Upper lobe of right lung (tissue), 1 donor: ENCODE data around the gene STK33. TPM values are rescaled to one million over a fixed set of nuclear protein-coding genes. Genes with fewer than 3 reads are reported as not detected.
A peak's percentile ranks its signal among the peaks of the same experiment; 100 is the strongest.

ENCODE experiments used
- ATAC-seq: fragments of 200-7000 bp; cut with Tn5 transposase; one replicate; pipeline ENCODE4 v1.9.1; 2020; ENCODE audit warnings: mild to moderate bottlenecking, moderate library complexity
- DNase-seq: peaks from one replicate; pipeline ENCODE4 v3.0.0-alpha.2; 2020
- H3K27ac ChIP-seq: fragments of 200-600 bp; one replicate; pipeline ENCODE4 v1.8.0; 2022
- H3K27me3 ChIP-seq: fragments of 200-600 bp; one replicate; pipeline ENCODE4 v1.8.0; 2022; ENCODE audit warnings: mild to moderate bottlenecking
- H3K36me3 ChIP-seq: fragments of 200-600 bp; one replicate; pipeline ENCODE4 v1.8.0; 2022
- H3K4me1 ChIP-seq: fragments of 200-600 bp; one replicate; pipeline ENCODE4 v1.8.0; 2022
- H3K4me3 ChIP-seq: fragments of 200-600 bp; one replicate; pipeline ENCODE4 v1.8.0; 2022; ENCODE audit warnings: mild to moderate bottlenecking
- H3K9me3 ChIP-seq: fragments of 200-600 bp; one replicate; pipeline ENCODE4 v1.8.0; 2022
- intact Hi-C: fragments of 100-400 bp; cut with DNase I; formaldehyde crosslinking; loops from one replicate; pipeline ENCODE4 v1.11.0; 2022
- total RNA-seq: library from RNA; stranded (reverse); fragmentation: NEBNext Ultra II Directional; extraction: Animal tissue kit (Norgen Biotek cat#: 25700); gene quantifications from one replicate; pipeline ENCODE4 v1.2.1, GENCODE V29; 2021
- TF ChIP-seq, protein P1 (sequence below): fragments of 200-600 bp; IDR thresholded peaks from one replicate; pipeline ENCODE4 v1.8.0; 2022; ENCODE audit warnings: antibody characterized with exemption
- donor health status: DM: no; HTN: yes; CAD: no; lungs with severe emphysema.

The STK33 gene
- total RNA-seq, 1 donor from 2014 or later = 9.4 TPM

DNA sequence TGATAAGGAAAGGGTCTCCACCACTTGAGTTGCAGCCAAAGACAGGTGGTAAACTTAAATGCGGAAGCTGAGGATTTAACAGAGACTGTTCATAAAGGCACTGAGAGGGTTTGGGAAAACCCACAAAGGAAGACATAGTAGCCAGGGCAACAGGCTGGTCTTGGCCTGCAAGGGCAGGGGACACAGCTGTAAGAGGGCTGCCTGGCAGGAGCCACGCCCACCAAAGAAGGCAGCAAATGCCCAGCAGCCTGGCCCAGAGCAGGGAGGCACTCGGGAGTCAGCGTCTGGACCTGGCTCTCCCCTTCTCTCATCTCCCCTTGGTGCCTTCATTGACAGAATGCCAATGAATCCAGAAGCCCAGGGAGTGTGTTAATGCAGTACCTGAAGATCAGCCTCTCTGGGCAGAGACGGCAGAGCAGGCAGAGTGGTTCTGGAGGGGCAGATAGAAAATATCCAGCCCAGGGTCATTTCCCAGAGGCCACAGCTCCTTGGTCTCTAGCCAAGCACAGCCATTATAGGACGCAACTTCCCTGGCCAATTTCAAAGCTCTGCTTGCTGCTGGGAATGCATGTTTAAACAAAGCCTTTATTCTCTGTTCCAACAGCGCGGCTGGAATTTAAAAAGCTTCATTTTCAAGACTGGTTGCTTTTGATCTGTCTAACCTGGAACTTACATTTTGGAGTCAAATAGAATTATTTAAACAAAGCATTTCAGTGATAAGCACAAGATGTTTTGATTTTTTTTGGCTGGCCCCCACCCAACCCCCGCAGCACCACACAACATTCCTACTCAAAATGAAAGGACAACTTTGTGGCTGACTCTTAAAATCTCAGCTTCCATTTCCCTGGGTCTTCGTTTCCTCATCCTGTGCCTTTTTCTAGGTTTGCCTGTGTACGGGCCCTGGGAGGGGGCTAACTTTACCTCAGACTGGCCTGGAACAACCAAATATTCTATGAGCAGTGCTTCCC, 204.7 kb downstream of the STK33 start:
- TF ChIP-seq, protein P1, sequence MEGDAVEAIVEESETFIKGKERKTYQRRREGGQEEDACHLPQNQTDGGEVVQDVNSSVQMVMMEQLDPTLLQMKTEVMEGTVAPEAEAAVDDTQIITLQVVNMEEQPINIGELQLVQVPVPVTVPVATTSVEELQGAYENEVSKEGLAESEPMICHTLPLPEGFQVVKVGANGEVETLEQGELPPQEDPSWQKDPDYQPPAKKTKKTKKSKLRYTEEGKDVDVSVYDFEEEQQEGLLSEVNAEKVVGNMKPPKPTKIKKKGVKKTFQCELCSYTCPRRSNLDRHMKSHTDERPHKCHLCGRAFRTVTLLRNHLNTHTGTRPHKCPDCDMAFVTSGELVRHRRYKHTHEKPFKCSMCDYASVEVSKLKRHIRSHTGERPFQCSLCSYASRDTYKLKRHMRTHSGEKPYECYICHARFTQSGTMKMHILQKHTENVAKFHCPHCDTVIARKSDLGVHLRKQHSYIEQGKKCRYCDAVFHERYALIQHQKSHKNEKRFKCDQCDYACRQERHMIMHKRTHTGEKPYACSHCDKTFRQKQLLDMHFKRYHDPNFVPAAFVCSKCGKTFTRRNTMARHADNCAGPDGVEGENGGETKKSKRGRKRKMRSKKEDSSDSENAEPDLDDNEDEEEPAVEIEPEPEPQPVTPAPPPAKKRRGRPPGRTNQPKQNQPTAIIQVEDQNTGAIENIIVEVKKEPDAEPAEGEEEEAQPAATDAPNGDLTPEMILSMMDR = no peak
- peak; percentile 53 for DNase-seq
- Histone ChIP-seq H3K27ac (peak overlapping the region; percentile 11), H3K27me3 (no peaks in the 10 kb centered on the region), H3K4me1 (peaks cover 12% of the 10 kb centered on the region), H3K4me3 (peak overlapping the region; percentile 5), H3K36me3 (no peaks in the 10 kb centered on the region), H3K9me3 (no peaks in the 10 kb centered on the region)
- intact Hi-C loops = no loop called here
- ATAC-seq = peak; percentile 32

DNA sequence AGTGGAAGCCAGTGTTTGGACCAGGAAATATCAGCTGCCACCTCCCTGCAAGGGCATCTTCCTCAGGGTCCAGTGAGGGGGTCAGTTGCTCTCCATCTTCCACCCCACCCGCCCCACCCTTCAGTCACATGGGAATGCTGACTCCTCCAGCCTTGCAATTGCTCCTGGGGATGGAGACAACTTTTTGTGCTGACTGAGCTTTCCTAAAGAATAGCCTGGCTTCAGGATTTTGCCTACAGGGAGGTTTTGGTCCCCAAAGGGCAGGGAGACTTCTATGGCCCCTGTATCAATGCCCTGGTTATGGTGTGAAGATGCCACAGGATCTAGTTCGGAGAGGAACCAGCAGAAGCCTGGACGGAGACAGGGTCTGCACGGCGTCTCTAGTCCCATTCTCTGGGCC, 206.3 kb downstream of the STK33 start:
- Histone ChIP-seq H3K27ac (no peak overlapping the region), H3K27me3 (no peaks in the 10 kb centered on the region), H3K4me1 (peaks cover 12% of the 10 kb centered on the region), H3K9me3 (no peaks in the 10 kb centered on the region), H3K36me3 (no peaks in the 10 kb centered on the region), H3K4me3 (no peak overlapping the region)
- TF ChIP-seq, protein P1 = no peak
- ATAC-seq (no peak), DNase-seq (no peak)
- intact Hi-C loops = no loop called here

DNA sequence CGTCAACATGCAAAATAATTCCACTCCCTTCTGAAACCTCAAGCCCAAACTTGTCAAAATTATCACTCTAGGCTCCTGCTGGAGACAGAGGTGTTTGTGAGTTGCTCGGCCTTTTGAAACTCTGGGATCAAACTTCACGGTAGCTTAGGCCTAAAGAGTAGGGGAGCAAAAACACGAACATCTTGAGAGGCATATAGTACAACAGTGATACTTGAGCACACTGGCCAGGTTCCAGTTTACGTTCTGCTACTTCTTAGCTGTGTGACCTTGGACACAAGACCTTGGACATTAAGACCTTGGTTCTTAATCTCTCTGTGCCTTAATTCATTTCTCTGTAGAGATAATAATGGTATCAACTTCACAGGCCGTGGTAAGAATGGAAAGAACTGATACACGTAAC, 206.9 kb downstream of the STK33 start:
- Histone ChIP-seq H3K27me3 (no peaks in the 10 kb centered on the region), H3K4me1 (peaks cover 12% of the 10 kb centered on the region), H3K36me3 (no peaks in the 10 kb centered on the region), H3K9me3 (no peaks in the 10 kb centered on the region), H3K27ac (no peak overlapping the region), H3K4me3 (no peak overlapping the region)
- no peak for DNase-seq
- no peak for ATAC-seq
- TF ChIP-seq, protein P1 = no peak
- intact Hi-C loops = no loop called here

DNA sequence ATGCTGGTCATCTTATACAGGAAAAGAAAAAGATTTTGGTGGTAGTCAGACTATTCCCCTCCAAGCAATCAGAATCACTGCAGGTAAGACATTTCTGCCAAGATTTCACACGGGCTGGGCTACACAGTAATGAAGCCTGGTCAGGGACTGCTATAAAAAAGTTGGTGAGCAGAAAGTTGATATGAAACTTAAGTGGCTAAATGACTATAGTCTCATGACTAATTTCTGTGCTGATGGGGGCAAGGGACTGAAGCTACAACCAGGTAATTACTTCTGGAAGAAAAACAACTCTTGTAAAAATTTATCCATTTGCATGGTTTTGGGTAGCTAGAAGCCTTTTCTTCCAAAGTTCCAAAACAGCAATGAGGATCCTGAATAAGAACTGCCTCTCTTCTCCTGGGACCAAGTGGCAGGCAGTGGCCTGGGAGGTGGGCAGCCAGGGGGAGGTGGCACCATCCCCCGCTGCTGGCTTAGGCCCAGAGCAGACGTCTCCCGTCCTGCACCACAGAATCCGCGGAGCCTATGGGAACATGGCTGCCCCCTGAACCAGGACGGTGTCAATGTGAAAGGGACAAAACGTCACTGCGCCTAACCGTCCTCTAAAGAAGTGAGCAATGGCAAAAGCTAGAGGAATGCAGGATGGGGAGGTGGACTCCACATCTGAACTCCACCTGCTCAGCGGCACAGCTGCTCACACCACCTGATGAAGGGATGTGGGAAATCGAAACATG, 207.7 kb downstream of the STK33 start:
- no peaks in the 10 kb centered on the region for H3K9me3 ChIP-seq
- peaks cover 12% of the 10 kb centered on the region for H3K4me1 ChIP-seq
- DNase-seq (peak; percentile 32), ATAC-seq (no peak)
- intact Hi-C loops = no loop called here
- no peaks in the 10 kb centered on the region for H3K27me3 ChIP-seq
- TF ChIP-seq, protein P1 = no peak
- no peak overlapping the region for H3K4me3 ChIP-seq
- H3K27ac ChIP-seq = no peak overlapping the region
- H3K36me3 ChIP-seq = no peaks in the 10 kb centered on the region

DNA sequence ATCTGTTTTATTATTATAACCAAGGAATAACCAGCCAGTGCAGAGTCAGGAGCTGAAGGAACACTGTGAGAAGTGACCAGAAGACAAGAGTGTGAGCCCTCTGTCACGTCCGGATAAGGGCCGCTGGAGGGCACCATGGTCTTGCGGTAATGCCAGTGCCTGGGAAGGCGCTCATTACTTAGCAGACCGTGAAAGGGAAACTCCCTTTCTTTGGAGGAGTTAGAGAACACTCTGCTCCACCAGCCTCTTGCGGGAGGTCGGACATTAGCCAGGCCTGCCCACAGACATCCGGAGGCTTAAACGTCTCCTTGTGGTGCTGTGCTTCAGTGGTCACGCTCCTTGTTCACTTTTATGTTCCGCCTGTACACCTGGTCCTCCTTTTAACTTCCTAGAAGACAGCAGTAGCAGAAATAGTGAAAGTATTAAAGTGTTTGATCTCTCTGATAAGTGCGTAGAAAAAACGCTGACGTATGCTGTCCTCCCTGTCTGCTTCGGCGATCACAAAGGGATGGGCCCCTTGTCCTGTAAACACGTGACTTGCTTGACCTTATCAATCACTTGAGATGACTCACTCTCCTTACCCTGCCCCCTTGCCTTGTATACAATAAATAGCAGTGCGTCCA, 209.7 kb downstream of the STK33 start:
- TF ChIP-seq, protein P1 = no peak
- no peaks in the 10 kb centered on the region for H3K36me3 ChIP-seq
- no peak overlapping the region for H3K4me3 ChIP-seq
- intact Hi-C loops = no loop called here
- no peaks in the 10 kb centered on the region for H3K9me3 ChIP-seq
- peak; percentile 78 for DNase-seq
- ATAC-seq = peak; percentile 87
- no peak overlapping the region for H3K27ac ChIP-seq
- H3K4me1 ChIP-seq = peaks cover 6% of the 10 kb centered on the region
- no peaks in the 10 kb centered on the region for H3K27me3 ChIP-seq
